K562 (cell line): ENCODE results near the gene VWA7. TPM values are rescaled to one million over a fixed set of nuclear protein-coding genes. Genes with fewer than 3 reads are reported as not detected.

ENCODE experiments used
- ATF2 ChIP-seq: sonication (generic); formaldehyde crosslinking; IDR thresholded peaks from 2 replicates; pipeline ENCODE4 v1.8.1; 2022; ENCODE audit warnings: missing genetic modification reagents
- ID3 ChIP-seq, 2 experiments: fragments of 250-450 bp in 1 of 2; fragments of 450-650 bp in 1 of 2; sonication (Bioruptor Pico) in 1 of 2; IDR thresholded peaks; 2 replicates each; pipeline versions ENCODE4 v1.6.1 to v1.8.0; 2016 to 2021; ENCODE audit warnings: mild to moderate bottlenecking in 2 of 2, moderate library complexity in 2 of 2, missing compliant biosample characterization in 1 of 2, missing genetic modification characterization in 1 of 2
- NFIC ChIP-seq: fragments of 450-650 bp; IDR thresholded peaks from 2 replicates; pipeline ENCODE4 v1.6.1; 2017; ENCODE audit warnings: mild to moderate bottlenecking, inconsistent platforms
- NR2C1 ChIP-seq, 2 experiments: fragments of 450-650 bp; IDR thresholded peaks; 2 replicates each; pipeline ENCODE4 v1.6.1; 2017; ENCODE audit warnings: mild to moderate bottlenecking in 2 of 2, antibody characterized with exemption in 1 of 2, inconsistent platforms in 1 of 2, missing compliant biosample characterization in 1 of 2, missing genetic modification characterization in 1 of 2
- PREB ChIP-seq: sonication (generic); formaldehyde crosslinking; IDR thresholded peaks from 2 replicates; pipeline ENCODE4 v1.8.1; 2023; ENCODE audit warnings: mild to moderate bottlenecking, missing genetic modification reagents
- SFPQ ChIP-seq: fragments of 200-400 bp; formaldehyde crosslinking; IDR thresholded peaks from 2 replicates; pipeline ENCODE4 v1.6.1; 2017; ENCODE audit warnings: mild to moderate bottlenecking, low read depth, low read length, moderate library complexity
- SMAD4 ChIP-seq: fragments of 250-450 bp; sonication (Bioruptor Pico); conservative IDR thresholded peaks from 2 replicates; pipeline ENCODE4 v1.8.0; 2021; ENCODE audit warnings: inconsistent platforms, mild to moderate bottlenecking, moderate library complexity
- ZBTB40 ChIP-seq, 2 experiments: fragments of 450-650 bp in 1 of 2; sonication (generic) in 1 of 2; formaldehyde crosslinking in 1 of 2; IDR thresholded peaks; 2 replicates each; pipeline versions ENCODE4 v1.7.1 to v1.9.0; 2016 to 2022; ENCODE audit warnings: inconsistent platforms in 1 of 2, mild to moderate bottlenecking in 1 of 2, missing genetic modification reagents in 1 of 2
- ZBTB7A ChIP-seq: IDR thresholded peaks from 2 replicates; pipeline ENCODE4 v1.6.1; 2011; ENCODE audit warnings: low read depth, mild to moderate bottlenecking, low read length, moderate library complexity, borderline replicate concordance; ENCODE audit not compliant: control insufficient read depth
- polyA plus RNA-seq, 8 experiments: library from polyadenylated mRNA; depleted of rRNA in 4 of 8; stranded (reverse) in 5 of 8; unstranded in 3 of 8; fragments of >200 nt; fragmentation: Nextera tagmentation in 2 of 8; fragmentation: Illumina TruSeq in 1 of 8; extraction: Ambion mirVana in 2 of 8; extraction: Trizol in 1 of 8; gene quantifications; 2 replicates each; pipeline versions ENCODE4 v1.2.1 to v1.2.3, GENCODE V29; 2011 to 2014; ENCODE audit warnings: inconsistent platforms in 1 of 8, missing spikeins in 1 of 8
- total RNA-seq, 7 experiments: library from RNA; depleted of rRNA in 6 of 7; stranded (reverse); fragments of >200 nt in 6 of 7; fragmentation: Illumina TruSeq in 2 of 7; extraction: Trizol in 2 of 7; gene quantifications; 2 replicates each; pipeline versions ENCODE4 v1.2.1 to v1.2.3, GENCODE V29; 2011 to 2021; ENCODE audit warnings: low replicate concordance in 1 of 7

Gene VWA7
- total and polyA plus RNA-seq, 9 of the 15 experiments (the other 6 are each of a cell fraction or from before 2014, with no cell fraction given) = 0.18 to 2.9 (median 0.95) TPM

- TF ChIP-seq ZBTB40 (IDR thresholded peaks at IDR 0.05) = peak; percentile 33; the same call in 1 of the 2 replicates
- no peak for TF ChIP-seq ZBTB40 (CRISPR knock-in tag; IDR thresholded peaks at IDR 0.05)
- TF ChIP-seq NFIC = no peak
- TF ChIP-seq ID3 (CRISPR knock-in tag; IDR thresholded peaks at IDR 0.05) = no peak
- TF ChIP-seq ID3 (tag; IDR thresholded peaks at IDR 0.05) = 0 out of 2 replicates have a peak, but pooled peaks have one; percentile 14
- TF ChIP-seq PREB (CRISPR knock-in tag) = no peak
- peak; percentile 81; the same call in 1 of the 2 replicates for TF ChIP-seq ZBTB7A
- TF ChIP-seq NR2C1 (IDR thresholded peaks at IDR 0.05) = peak; percentile 13; the same call in 1 of the 2 replicates
- TF ChIP-seq NR2C1 (tag; IDR thresholded peaks at IDR 0.05) = no peak
- no peak for TF ChIP-seq SFPQ
- 0 out of 2 replicates have a peak, but pooled peaks have one; percentile 27 for TF ChIP-seq SMAD4 (CRISPR knock-in tag)
- TF ChIP-seq ATF2 (CRISPR knock-in tag) = no peak
Observed at GRCh38 chr6:31717499-31718222, 59.5 kb downstream of the VWA7 start (continued).
